Astrocyte of the cerebellum (primary cell): ENCODE measurements around the gene TNIK.

Source experiments
- DNase-seq: peaks from one replicate; pipeline ENCODE4 v3.0.0-alpha.2; 2011; ENCODE audit warnings: low read depth
- H3K4me3 ChIP-seq: 2 replicates; pipeline ENCODE4 v1.5.1; 2011; ENCODE audit warnings: mild to moderate bottlenecking, low read depth, low read length, moderate library complexity
- in situ Hi-C: cut with HindIII; loops from 2 replicates; pipeline ENCODE4 v1.10.0; 2017; ENCODE audit warnings: low sequenced_read_pairs
- TF ChIP-seq, protein P1 (sequence below): IDR thresholded peaks from 2 replicates; pipeline ENCODE4 v1.5.1; 2012; ENCODE audit warnings: low read length, low read depth, moderate library complexity, mild to moderate bottlenecking; ENCODE audit errors: missing control alignments

The TNIK gene

DNA sequence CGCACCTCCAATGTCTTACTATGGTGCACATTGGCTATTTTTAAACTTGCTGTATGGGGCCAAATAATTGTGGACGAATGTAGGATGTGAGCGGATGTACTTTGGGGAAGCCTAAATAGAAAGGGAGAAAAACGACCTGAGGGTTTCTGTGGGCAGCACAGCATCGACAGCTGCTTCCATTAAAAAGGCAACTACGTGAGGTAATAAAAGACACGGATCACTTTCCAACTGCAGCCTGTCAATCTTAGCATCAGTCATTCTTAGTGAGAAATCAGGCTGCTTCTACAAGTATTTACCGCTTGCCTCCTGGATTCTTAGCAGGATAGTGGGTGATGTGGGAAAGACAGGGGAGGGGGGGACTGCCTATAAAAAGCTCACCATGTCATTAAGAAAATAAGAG lies 247.0 kb downstream of the TNIK start:
- no peak overlapping the region for H3K4me3 ChIP-seq
- TF ChIP-seq, protein P1, sequence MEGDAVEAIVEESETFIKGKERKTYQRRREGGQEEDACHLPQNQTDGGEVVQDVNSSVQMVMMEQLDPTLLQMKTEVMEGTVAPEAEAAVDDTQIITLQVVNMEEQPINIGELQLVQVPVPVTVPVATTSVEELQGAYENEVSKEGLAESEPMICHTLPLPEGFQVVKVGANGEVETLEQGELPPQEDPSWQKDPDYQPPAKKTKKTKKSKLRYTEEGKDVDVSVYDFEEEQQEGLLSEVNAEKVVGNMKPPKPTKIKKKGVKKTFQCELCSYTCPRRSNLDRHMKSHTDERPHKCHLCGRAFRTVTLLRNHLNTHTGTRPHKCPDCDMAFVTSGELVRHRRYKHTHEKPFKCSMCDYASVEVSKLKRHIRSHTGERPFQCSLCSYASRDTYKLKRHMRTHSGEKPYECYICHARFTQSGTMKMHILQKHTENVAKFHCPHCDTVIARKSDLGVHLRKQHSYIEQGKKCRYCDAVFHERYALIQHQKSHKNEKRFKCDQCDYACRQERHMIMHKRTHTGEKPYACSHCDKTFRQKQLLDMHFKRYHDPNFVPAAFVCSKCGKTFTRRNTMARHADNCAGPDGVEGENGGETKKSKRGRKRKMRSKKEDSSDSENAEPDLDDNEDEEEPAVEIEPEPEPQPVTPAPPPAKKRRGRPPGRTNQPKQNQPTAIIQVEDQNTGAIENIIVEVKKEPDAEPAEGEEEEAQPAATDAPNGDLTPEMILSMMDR, result no peak
- in situ Hi-C loops, result no loop called here
- no peak for DNase-seq

DNA sequence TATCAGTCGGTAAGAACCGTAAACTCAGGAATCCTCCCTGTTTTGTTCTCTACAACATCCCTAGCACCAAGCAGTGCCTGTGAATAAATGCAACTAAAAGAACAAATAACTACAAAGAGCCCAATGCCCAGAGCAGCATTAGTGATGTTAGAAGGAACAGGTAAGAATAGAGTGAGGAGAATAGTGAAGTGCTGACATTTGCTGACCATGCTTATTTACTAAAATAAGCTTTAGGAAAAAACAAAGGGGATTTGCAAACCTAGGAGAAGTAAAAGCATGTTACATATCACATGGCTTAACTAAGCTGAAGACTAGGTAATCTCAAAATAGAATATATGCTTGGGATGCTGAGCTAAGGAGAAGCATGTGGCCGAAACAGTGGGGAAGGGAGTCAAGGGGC lies 247.6 kb downstream of the TNIK start:
- in situ Hi-C loops, result no loop called here
- TF ChIP-seq, protein P1, result no peak
- no peak for DNase-seq
- no peak overlapping the region for H3K4me3 ChIP-seq

DNA sequence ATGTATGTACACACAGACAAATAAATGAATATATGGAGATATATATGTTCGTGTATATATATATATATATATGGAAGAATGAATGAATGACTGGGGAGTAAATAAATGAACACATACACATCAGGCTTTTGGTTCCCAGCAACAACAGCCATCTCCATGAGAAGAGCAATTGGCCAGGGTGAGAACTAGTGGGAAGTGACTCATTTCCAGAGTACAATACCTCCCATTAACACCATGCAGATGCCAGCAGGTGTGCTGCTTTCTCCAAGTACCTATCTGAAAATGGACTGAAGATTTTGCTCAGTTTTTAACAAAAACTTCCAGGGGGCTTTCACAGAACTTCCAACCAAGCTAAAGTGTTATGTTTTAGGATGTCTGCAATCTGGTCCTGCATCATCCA lies 253.9 kb downstream of the TNIK start:
- in situ Hi-C loops, result no loop called here
- no peak overlapping the region for H3K4me3 ChIP-seq
- no peak for DNase-seq
- TF ChIP-seq, protein P1, result no peak

DNA sequence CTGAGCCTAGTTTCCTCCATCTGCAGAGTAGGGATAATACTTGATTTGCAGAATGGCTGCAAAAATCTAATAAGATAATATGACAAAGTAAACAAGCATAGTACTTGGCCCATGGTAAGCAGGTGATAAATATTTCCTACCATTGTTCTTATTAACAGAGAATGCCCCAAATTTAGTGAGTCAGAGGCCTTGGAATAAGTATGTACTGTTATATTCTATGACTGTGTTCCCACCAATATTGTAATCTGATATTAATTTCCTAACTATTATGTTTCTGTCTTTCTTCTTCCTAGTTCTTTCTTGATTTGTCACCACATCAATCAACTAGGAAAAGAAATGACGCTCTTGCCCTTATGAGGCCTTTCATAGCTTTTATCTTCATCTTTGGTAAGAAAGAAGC lies 255.3 kb downstream of the TNIK start:
- in situ Hi-C loops, result no loop called here
- no peak for DNase-seq
- TF ChIP-seq, protein P1, result no peak
- H3K4me3 ChIP-seq, result no peak overlapping the region

DNA sequence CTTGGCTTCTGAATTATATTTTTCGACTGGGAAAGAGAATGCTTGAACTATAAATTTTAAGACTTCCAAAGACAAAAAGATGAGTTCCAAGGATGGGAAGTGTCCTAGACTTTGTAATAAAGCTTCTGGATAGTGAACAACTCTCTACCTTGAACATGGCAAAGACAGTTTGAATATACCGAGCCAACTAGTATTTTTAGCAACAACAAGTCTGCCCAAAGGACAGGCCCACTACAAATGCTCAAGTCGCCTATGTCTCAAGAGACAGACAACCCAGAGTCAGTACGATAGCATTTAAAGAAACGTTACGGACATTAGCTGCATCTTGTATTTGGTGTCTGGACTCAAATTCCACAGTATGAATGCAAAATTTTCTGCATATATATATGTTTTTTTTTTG lies 258.4 kb downstream of the TNIK start:
- H3K4me3 ChIP-seq, result no peak overlapping the region
- TF ChIP-seq, protein P1, result no peak
- in situ Hi-C loops, result no loop called here
- no peak for DNase-seq

DNA sequence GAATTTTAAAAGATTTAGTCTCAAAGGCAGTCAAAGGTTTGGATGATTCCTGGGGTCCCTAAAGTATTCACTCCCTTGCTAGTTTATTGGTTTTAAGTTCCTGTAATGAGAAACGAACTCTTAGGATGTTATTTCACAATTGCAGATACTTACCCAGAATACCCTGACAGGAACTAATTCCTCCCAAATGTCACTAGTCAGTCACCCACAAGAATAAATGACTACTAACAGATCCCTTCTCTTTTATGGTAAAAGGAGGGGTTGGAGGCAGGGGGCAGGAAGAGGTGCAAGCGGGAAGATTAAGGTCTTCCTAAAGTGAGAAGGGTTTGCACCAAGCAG lies 259.5 kb downstream of the TNIK start:
- no peak overlapping the region for H3K4me3 ChIP-seq
- in situ Hi-C loops, result no loop called here
- no peak for DNase-seq
- TF ChIP-seq, protein P1, result no peak
